Stimulated activated CD4-positive, alpha-beta T cell treated with anti-CD3 and anti-CD28 coated beads, Interleukin-2, amount 100 ng/mL, for 4 hours (primary cell): ENCODE results near the gene LRRC53.

Experiments used
- DNase-seq: peaks from one replicate; pipeline ENCODE4 v3.0.0-alpha.2; 2020; ENCODE audit warnings: low read depth

The LRRC53 gene

DNA sequence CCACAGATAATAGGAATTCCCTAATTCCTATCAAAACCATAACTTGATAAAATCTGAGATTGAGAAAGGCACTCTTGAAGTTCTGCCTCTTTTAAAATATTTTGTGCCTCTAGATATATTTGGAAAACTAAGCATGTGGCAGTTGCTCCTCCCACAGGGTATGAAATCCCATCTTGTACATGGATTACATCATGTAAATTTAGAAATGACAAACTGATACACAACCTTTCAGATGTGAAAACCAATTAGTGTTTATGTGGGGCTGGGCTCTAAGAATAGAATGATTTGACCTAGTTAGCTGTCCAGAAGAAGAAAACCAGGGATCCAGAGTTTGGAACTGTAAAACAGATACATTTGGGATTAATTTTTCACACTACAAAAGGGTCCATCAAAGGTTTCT, 15.7 kb downstream of the LRRC53 start:
- DNase-seq = no peak

DNA sequence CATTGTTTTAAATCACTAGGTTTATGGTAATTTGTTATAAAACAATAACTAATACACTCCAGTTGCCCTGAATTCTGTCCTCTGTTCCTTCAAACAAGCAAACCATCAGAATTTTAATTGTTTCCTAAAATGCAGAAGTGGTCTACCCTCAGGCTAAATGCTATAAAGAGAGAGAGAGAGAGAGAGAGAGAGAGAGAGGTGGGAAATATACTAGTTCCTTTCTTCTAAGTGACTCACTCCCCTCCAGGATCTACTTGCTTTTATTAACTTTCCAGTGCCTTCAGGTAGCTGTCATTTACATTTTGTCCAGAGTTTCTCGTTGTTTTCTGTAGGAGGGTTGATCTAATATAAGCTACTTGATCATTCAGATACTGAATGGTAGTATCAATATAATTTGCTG, 26.4 kb downstream of the LRRC53 start:
- no peak for DNase-seq

DNA sequence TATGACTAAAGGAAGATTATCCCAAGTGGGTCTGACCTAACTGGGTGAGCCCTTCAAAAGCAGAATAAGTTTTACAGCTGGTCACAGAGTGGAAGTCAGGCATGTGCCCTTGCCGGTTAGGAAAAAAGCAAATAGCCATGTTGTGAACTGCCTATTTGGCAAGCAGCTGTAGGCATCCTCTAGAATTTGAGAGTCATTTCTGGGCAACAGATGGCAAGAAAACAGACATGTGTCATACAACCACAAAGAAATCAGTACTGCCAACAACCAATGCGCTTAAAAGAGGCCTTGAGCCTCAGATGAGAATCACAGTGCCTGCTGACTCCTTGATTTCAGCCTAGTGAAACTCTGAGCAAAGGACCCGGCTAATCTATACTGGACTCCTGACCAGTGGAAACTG, 26.8 kb downstream of the LRRC53 start:
- no peak for DNase-seq

GRCh38 chr1:74481607-74482006, 30.8 kb downstream of the LRRC53 start:
- DNase-seq = no peak

DNA sequence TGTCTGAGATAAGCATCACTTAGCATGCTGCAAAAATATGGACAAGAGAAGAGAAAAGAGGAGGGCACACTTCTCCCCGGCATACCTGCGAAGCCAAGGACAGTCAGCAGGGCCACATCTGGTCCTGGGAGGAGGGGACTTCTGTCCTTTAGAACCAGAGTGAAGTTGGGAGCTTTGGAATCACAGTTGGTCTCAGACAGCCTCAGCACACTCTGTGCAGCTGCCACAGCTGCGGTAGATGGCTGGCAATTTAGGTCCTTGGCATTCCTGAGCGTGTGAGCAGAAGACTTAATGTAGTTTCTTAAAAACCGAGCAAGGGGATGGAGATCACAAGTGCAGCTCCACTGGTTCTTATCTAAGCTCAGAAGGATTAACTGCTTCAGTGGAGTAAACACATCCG, 32.3 kb downstream of the LRRC53 start:
- no peak for DNase-seq

GRCh38 chr1:74478979-74479378, 33.4 kb downstream of the LRRC53 start:
- no peak for DNase-seq

- DNase-seq = no peak
Observed at GRCh38 chr1:74474585-74474984, 37.8 kb downstream of the LRRC53 start.

DNA sequence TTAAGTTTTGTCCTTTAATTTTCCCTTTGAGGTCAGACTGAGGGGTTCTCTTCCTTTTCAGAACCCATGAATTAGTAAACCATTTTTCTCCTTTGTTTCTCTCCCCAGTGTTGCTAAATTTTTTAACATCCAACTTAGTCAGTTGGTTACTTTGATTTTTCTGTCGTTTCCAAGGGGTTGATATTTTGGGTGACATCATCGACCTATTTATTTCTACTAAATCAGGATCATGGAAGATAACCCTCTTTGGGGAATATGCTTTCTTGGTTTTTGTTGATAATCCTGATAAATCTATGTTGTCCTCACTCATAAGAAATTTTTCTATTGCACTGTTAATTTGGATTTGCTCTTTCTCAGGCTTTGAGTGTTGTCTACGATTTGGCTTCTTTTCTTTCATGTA, 40.9 kb downstream of the LRRC53 start:
- no peak for DNase-seq

DNA sequence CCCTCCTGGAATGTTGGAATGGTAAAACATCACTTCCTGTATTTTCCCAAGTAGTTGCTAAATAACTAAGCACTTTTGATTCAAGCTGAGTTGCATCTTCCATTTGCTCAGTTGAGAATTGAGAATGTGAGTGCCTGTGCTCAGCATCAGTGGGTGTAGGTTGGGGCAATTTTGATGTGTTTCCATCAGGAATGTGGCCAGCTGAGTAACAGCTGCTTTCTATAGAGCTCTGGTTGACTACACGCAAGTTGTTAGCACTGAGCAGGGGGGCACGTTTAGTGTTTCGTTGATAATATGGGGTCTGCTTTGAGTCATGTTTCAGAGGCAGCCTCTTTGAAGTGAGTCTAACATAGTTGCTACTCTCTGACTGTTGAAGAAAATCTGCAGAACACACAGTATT, 41.5 kb downstream of the LRRC53 start:
- no peak for DNase-seq

GRCh38 chr1:74470251-74470650, 42.2 kb downstream of the LRRC53 start:
- no peak for DNase-seq

- no peak for DNase-seq
Observed at GRCh38 chr1:74468982-74469603, 43.3 kb downstream of the LRRC53 start.

DNA sequence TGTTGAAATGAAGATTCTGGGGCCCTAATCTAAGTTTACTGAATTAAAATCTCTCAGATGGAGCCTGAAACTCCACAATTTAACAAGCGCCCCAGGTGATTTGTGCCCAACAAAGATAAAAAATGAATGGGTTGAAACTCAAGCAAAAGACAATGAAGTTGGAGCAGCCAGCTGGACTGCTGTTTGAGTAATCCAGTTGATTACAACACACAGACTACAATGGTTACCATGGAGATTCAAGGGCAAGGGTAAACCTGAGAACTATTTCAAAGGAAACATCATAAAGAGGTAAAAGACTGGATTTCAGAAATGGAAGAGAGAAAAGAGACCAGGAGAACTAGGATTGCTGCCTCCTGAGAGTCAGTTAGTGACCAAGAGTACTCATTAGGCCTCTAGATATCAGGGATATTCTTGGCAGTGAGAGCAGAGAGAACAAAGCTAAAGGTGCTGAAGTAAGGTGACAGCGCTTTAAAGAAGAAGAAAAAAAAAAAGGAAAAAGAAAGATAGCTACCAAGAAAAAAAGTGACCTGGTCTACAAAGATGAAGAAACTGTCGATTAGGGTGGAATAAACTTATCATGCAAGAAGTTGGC, 44.5 kb downstream of the LRRC53 start:
- DNase-seq = no peak

DNA sequence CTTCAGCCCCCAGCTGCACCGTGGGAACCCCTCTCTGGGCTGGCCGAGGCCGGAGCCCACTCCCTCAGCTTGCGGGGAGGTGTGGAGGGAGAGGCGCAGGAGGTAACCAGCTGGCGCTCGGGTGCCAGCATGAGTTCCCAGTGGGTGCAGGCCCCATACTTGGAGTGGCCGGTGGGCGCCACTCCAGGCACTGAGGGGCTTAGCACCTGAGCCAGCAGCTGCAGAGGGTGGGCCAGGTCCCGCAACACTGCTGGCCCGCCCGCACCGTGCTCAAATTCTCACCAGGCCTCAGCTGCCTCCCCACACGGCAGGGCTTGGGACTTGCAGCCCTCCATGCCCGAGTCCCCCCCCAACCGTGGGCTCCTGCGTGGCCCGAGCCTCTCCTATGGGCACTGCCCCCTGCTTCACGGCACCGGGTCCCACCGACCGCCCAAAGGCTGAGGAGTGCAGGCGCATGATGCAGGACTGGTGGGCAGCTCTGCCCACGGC, 47.2 kb downstream of the LRRC53 start:
- no peak for DNase-seq

GRCh38 chr1:74464037-74464436, 48.4 kb downstream of the LRRC53 start:
- no peak for DNase-seq

GRCh38 chr1:74463333-74463988, 49.0 kb downstream of the LRRC53 start:
- DNase-seq = no peak

DNA sequence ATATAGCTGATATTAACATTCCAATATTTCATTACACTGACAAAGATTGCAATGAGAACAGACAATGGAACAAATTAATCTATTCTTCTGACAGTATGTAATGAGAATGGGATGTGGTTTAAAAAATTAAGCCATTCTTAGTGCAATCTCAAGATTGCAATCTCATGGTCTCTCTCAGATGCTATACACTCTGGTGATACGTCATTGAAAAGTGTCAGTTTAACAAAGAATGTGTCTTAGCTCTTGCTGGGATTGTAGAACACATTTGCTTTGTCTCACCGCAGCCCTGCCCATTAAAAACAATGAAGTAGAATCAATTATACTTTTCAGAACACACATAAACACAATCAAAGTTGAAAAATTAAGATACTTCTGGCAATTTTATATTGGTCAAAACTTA, 55.2 kb downstream of the LRRC53 start:
- no peak for DNase-seq

DNA sequence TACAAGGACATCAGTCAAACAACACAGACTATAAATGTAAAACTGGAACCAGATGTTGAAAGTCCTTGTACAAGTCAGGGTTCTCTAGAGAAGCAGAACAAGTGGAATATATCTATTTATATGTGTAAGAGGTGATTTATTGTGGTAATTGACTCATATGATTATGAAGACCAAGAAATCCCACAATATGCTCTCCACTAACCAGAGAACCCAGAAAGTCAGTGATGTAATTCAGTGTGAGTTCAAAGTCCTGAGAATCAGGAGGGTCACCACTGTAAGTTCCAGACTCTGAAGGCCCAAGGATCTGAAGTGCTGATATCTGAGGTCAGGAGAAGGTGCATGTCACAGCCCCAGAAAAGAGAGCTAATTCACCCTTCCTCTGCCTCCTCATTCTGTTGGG, 57.0 kb downstream of the LRRC53 start:
- DNase-seq = no peak

GRCh38 chr1:74453277-74453676, 59.1 kb downstream of the LRRC53 start:
- DNase-seq = no peak

DNA sequence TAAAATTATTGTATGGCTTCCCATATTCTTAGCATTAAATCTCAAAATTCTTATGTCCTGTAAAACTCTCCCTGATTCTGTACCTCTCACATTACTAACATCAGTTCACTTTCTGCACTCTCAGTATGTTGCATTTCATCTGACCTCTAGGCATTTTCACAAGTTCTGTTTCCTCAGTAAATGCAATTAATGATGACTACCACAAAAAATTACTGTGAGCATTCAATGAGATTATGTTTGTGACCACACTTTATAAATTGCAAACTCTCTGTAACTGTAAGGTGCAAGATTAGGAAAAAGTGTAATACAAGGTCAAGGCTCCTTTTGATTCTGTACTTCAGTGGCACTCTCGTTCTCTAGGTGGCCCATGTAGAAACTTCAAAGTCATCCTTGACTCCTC, 60.4 kb downstream of the LRRC53 start:
- no peak for DNase-seq

DNA sequence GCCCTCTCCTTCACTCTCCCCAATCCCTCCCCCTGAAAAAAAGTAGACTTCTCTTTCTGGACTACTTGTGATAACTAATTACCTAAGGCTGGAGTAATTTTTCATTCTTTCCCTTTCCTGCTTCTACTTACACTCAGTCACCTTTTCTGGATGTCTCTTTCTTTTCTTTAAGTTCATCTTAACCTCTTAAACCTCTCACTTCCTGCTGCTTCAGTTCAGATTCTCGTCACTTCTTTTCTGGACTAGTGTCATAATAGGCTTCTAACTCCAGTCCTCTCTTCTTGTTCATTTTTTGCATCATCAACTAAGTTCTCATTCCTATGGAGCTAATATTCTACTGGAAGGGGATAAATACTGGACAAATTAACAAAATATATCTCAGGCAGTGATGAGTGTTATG, 75.4 kb downstream of the LRRC53 start:
- no peak for DNase-seq

- no peak for DNase-seq
Observed at GRCh38 chr1:74436078-74436477, 76.3 kb downstream of the LRRC53 start.

- DNase-seq = no peak
Observed at GRCh38 chr1:74434321-74434720, 78.1 kb downstream of the LRRC53 start.

DNA sequence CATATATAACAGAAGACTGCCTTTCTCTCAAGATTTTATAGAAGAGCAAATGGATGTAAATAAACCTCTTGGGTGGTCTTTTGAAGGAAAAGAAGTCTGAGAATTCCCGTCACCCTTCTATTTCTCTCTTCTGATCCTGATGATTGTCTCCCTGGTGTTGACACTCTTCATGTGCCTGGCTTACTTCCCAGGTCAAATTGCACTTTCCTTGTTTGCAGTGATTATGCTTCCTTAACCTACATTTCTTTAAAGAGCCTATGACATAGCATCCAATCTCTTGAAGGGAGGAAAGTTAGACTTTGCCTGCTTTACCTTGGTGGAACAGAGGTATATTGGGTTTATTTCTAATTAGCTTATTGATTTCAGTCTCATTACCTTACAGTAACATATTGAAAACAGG, 80.1 kb downstream of the LRRC53 start:
- no peak for DNase-seq

DNA sequence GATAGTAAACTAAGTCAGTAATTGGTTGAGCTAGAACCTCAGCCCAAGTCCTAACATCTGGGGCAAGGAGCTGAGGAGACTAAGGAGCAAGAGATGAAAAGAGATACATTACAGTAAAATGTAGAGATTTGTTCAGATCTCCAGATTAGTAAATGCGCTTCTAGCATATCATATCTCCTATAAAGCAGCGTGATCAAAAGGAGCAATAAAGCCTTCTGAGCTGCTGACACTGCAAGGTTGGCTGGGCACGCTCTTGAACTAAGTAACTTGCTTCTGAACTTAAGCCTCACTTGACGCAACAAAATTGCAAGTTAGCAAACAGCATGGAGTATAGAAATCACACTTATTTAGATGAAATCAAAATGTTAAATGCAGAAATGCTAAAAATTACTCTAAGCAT, 80.9 kb downstream of the LRRC53 start:
- no peak for DNase-seq
